D721Med (cell line): ENCODE measurements around the gene ARPC3.
A peak's percentile ranks its signal among the peaks of the same experiment; 100 is the strongest.

Experiments
- DNase-seq: peaks from one replicate; pipeline ENCODE4 v3.0.0; 2011; ENCODE audit warnings: low spot score; ENCODE audit not compliant: insufficient read length
- FAIRE-seq: peaks from 2 replicates; lab custom pipeline; 2011; peaks lifted over from hg19 to GRCh38; lab: Jason Lieb, UNC
- TF ChIP-seq, protein P1 (sequence below): IDR thresholded peaks from 2 replicates; pipeline ENCODE4 v1.5.1; 2012; ENCODE audit warnings: mild to moderate bottlenecking, control low read depth; ENCODE audit not compliant: insufficient read depth; ENCODE audit errors: missing control alignments

The ARPC3 gene

DNA sequence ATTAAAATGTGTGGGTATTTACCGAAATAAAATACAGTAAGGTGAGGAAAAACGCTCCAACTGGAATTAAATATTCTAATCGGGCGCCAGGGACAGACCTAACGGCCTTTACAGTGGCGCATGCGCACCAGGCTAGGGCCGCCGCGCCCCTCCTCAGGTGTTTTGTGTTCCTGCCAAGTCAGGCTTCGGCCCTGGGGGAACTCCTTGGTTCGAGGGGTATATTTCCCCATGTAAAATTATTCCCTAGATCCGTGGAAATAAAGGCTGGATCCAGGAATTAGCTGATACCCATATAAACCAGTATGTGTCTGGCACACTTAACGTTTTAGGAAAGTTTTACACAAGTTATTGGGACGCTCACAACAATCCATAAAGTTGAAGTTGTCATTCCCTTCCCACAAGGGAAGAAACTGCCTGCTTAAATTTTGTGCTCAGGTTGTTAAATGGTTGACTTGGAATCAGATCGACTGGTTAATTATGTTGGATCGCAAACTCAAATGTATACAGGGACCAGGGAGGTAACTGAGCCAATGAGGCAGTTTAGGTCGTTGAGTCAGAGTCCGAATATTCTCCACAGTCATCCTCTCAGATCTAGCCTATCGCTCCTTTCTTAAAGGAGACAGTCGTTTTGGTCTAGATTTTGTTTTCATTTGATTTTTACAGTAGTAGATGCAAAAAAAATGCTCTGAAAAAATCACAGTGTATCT lies 46.0 kb downstream of the ARPC3 start:
- FAIRE-seq (no peak), DNase-seq (peak; percentile 66)
- TF ChIP-seq, protein P1, sequence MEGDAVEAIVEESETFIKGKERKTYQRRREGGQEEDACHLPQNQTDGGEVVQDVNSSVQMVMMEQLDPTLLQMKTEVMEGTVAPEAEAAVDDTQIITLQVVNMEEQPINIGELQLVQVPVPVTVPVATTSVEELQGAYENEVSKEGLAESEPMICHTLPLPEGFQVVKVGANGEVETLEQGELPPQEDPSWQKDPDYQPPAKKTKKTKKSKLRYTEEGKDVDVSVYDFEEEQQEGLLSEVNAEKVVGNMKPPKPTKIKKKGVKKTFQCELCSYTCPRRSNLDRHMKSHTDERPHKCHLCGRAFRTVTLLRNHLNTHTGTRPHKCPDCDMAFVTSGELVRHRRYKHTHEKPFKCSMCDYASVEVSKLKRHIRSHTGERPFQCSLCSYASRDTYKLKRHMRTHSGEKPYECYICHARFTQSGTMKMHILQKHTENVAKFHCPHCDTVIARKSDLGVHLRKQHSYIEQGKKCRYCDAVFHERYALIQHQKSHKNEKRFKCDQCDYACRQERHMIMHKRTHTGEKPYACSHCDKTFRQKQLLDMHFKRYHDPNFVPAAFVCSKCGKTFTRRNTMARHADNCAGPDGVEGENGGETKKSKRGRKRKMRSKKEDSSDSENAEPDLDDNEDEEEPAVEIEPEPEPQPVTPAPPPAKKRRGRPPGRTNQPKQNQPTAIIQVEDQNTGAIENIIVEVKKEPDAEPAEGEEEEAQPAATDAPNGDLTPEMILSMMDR = no peak

DNA sequence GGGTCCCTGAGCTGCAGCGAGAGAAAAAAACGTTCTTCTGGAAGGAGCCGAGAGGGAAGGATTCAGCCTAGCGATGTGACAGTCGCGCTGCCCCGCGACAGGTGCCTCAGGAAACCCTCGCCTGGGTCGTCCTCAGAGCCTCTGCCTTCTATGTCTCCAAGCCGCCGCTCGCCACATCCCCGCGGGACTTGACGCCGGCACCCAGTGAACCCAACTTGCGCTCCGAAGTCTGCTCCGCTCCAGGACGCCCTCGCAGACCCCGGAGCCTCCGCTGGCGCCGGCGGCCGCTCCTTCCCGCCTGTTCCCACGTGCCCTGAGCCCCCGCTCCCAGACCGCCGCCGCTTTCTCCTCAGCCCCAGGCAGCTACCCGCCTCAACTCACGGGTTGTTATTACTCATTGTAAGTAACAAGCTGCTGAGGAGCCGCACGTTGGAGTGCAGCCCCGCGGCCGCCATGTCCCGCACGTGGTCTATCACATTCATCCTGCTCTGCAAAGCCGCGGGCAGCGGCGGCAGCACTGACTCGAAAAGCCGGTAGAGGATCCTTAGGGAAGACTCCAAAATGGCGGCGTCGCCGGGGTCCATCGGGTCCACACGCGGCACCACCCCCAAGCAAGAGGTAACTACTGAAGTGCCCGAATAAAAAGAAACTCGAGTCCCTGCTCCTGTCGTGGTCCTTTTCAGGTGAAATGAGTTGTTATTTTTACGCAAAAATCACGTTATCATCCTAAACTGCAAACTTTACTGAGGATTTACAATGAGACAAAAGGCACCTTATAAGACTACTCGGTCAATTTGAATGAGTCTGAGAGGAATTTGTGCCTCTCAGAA lies 46.8 kb downstream of the ARPC3 start, which contains the start of gene ANAPC7:
ANAPC7 (minus strand) TSS at position 563 of the 830 bp plus-strand sequence; CDS start at position 482, 81 bp downstream.
- FAIRE-seq (no peak), DNase-seq (peak; percentile 54)
- TF ChIP-seq, protein P1 = no peak
